ENCODE measurements around the gene RHEB. TPM values are rescaled to one million over a fixed set of nuclear protein-coding genes. Genes with fewer than 3 reads are reported as not detected.

Gene RHEB
- total and polyA plus RNA-seq, 2 of the 4 experiments (the other 2 are of a cell fraction), result 19.7 to 67.2 TPM

GRCh38 chr7:151542606-151543130, 23.0 kb upstream of the RHEB start:
- no TSS peak for BruUV-seq (replicated peaks)
- no peak overlapping the region for H3K23ac ChIP-seq (ENCODE audit: low read depth, low read length)

More at GRCh38 chr7:151542606-151543130, 23.0 kb upstream of the RHEB start:
- Histone ChIP-seq H2AK9ac (replicated peaks; ENCODE audit: low read depth, low read length, poor library complexity) (no peak overlapping the region), H3K4me3 (ENCODE audit: insufficient read depth, low read depth, low read length) (no peak overlapping the region), H3K27ac (ENCODE audit: insufficient read depth, low read length) (no peak overlapping the region), H3K79me1 (ENCODE audit: low read depth in 1 of 2, low read length in 2 of 2) (no peaks in the 10 kb centered on the region), H4K20me1 (ENCODE audit: insufficient read depth, low read length) (no peaks in the 10 kb centered on the region), H3K4ac (ENCODE audit: low read depth, low read length) (no peak overlapping the region), H2BK15ac (ENCODE audit: low read depth, low read length) (no peak overlapping the region), H3K9ac (ENCODE audit: low read depth, low read length) (no peak overlapping the region), H3K9me3 (ENCODE audit: control insufficient read depth, insufficient read depth, low read length) (no peaks in the 10 kb centered on the region), H4K8ac (ENCODE audit: low read depth in 2 of 2, low read length in 2 of 2) (no peak overlapping the region), H3K18ac (ENCODE audit: low read depth, low read length) (no peak overlapping the region), H2BK20ac (ENCODE audit: low read depth, low read length) (no peak overlapping the region), H2AFZ (replicated peaks; ENCODE audit: low read length, poor library complexity) (no peak overlapping the region), H3K4me2 (ENCODE audit: low read depth, low read length) (no peak overlapping the region), H2AK5ac (ENCODE audit: low read depth, low read length) (no peak overlapping the region), H2BK120ac (ENCODE audit: low read depth, low read length) (no peak overlapping the region), H3K36me3 (ENCODE audit: control insufficient read depth, insufficient read depth, low read length) (no peaks in the 10 kb centered on the region), H4K91ac (ENCODE audit: insufficient read depth, low read depth, low read length) (no peak overlapping the region), H3K4me1 (ENCODE audit: control insufficient read depth, insufficient read depth, low read length) (0 out of 2 replicates have a peak, but pooled peaks cover 1% of the 10 kb centered on the region), H2BK5ac (ENCODE audit: low read depth, low read length, poor library complexity, severe bottlenecking) (no peak overlapping the region), H3K56ac (ENCODE audit: extremely low read depth, insufficient read depth, low read length) (no peak overlapping the region), H3K27me3 (ENCODE audit: control insufficient read depth, insufficient read depth, low read length) (peaks cover 11% of the 10 kb centered on the region), H3K14ac (replicated peaks; ENCODE audit: low read depth, low read length) (no peak overlapping the region), H3K9me1 (ENCODE audit: insufficient read depth, low read length) (no peaks in the 10 kb centered on the region), H4K5ac (ENCODE audit: low read depth, low read length) (no peak overlapping the region)
- no peak for ATAC-seq (ENCODE audit: low read depth)
- WGBS, 2 experiments (ENCODE audit: extremely low coverage in 2 of 2, insufficient read length in 1 of 2), result 94% methylated on average over 3 of the region's 6 CpGs; no CpG with 5 or more reads in 1 of the 2 experiments
- ChIA-PET CTCF (no interaction called here), POLR2A (ENCODE audit: unreplicated experiment) (no interaction called here)
- dilution Hi-C loops (cut with HindIII; ENCODE audit: low sequenced_read_pairs, unreplicated experiment) (no loop called here), intact Hi-C loops (cut with micrococcal nuclease) (no loop called here), in situ Hi-C loops (cut with MboI; ENCODE audit: low sequenced_read_pairs) (no loop called here)
- DNase-seq, result no peak
- TF ChIP-seq MAZ (IDR thresholded peaks at IDR 0.05; ENCODE audit: borderline replicate concordance, low read depth, low read length) (no peak), NFE2L2 (IDR thresholded peaks at IDR 0.05; ENCODE audit: low read depth, low read length) (no peak), RFX5 (IDR thresholded peaks at IDR 0.05; ENCODE audit: low read depth, low read length) (no peak), SMC3 (IDR thresholded peaks at IDR 0.05; ENCODE audit: low read depth, low read length) (no peak), BHLHE40 (IDR thresholded peaks at IDR 0.05; ENCODE audit: low read depth, low read length) (no peak), RCOR1 (IDR thresholded peaks at IDR 0.05; ENCODE audit: insufficient replicate concordance, low read length) (no peak), POLR2A (IDR thresholded peaks at IDR 0.05; ENCODE audit: low read depth, low read length) (no peak), USF2 (IDR thresholded peaks at IDR 0.05; ENCODE audit: low read depth, low read length) (no peak), CHD1 (IDR thresholded peaks at IDR 0.05; ENCODE audit: low read depth, low read length) (no peak), RAD21 (IDR thresholded peaks at IDR 0.05; ENCODE audit: low read length) (no peak), ELK1 (IDR thresholded peaks at IDR 0.05; ENCODE audit: borderline replicate concordance, low read depth, low read length) (no peak)
